ENCODE data around the gene MUC20.
"Not testable (repeated sequence)": the region's sequence is repeated elsewhere in the genome, so short reads cannot be mapped to it uniquely, and the experiment has no call there.

Gene MUC20

DNA sequence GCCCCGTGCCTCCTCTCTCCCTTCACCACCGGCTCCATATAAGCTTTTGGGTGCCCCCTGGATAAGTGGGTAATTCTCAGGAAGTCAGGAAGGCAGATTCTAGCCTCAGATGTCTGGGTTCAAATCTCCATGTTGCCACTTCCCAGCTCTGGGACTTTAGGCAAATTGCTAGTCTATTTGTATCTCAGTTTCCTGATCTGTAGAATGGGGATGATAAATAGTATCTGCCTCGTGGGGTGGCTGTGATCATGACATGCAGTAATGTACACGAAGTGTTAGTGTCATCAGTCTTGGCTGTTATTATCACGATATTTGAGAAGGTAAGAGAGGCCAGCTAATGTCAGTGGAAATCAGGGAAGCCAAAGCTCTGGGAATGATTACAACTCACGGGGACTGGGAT is 47.6 kb downstream of the MUC20 start:
- TF ChIP-seq, protein P1, sequence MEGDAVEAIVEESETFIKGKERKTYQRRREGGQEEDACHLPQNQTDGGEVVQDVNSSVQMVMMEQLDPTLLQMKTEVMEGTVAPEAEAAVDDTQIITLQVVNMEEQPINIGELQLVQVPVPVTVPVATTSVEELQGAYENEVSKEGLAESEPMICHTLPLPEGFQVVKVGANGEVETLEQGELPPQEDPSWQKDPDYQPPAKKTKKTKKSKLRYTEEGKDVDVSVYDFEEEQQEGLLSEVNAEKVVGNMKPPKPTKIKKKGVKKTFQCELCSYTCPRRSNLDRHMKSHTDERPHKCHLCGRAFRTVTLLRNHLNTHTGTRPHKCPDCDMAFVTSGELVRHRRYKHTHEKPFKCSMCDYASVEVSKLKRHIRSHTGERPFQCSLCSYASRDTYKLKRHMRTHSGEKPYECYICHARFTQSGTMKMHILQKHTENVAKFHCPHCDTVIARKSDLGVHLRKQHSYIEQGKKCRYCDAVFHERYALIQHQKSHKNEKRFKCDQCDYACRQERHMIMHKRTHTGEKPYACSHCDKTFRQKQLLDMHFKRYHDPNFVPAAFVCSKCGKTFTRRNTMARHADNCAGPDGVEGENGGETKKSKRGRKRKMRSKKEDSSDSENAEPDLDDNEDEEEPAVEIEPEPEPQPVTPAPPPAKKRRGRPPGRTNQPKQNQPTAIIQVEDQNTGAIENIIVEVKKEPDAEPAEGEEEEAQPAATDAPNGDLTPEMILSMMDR (IDR thresholded peaks at IDR 0.05; ENCODE audit: low read depth, low read length) = no peak
- DNase-seq (ENCODE audit: extremely low read depth, low read depth) = no peak

DNA sequence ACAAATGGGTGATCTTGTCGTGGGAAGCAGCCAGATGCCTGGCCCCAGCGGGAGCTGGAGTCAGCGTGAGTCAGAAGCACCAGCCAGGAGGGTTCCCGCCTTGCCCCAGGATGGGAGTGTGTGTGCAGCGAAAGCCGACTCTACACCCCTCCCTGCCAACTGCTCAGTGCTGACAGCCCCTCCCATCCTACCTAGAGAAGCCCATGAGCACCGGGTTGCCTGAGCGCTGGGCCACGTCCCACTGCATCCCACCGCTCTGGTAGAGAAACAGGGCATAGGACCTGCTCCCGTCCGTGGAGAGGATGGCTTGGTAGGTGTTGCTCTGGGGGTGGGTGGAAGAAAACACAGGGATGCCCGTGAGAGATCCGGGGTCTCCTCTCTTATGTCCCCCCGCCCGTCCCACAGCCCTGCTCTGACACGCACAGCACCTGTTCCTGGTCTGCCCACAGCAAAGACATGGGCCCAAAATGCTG is 48.1 kb downstream of the MUC20 start:
- DNase-seq (ENCODE audit: extremely low read depth, low read depth) = no peak
- TF ChIP-seq, protein P1 (IDR thresholded peaks at IDR 0.05; ENCODE audit: low read depth, low read length) = no peak

DNA sequence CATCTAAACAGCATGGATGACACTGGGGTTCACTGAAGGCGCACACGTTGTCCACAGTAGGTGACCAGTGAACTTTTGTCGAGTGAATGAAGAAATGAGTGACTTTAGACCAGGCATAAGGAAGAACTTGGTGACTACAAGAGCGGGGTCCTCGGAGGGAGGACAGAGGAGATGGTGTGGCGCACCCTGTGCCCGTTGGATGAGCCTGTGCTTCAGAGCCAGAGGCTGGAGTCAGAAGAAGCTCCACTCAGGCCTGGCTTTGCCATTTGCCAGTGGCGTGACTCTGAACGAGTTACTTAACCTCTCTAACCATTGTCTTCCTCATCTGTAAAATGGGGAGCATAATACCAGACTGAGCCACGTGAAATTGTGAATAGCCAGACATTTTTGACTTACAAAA is 48.8 kb downstream of the MUC20 start:
- TF ChIP-seq, protein P1 (IDR thresholded peaks at IDR 0.05; ENCODE audit: low read depth, low read length) = no peak
- no peak for DNase-seq (ENCODE audit: extremely low read depth, low read depth)

DNA sequence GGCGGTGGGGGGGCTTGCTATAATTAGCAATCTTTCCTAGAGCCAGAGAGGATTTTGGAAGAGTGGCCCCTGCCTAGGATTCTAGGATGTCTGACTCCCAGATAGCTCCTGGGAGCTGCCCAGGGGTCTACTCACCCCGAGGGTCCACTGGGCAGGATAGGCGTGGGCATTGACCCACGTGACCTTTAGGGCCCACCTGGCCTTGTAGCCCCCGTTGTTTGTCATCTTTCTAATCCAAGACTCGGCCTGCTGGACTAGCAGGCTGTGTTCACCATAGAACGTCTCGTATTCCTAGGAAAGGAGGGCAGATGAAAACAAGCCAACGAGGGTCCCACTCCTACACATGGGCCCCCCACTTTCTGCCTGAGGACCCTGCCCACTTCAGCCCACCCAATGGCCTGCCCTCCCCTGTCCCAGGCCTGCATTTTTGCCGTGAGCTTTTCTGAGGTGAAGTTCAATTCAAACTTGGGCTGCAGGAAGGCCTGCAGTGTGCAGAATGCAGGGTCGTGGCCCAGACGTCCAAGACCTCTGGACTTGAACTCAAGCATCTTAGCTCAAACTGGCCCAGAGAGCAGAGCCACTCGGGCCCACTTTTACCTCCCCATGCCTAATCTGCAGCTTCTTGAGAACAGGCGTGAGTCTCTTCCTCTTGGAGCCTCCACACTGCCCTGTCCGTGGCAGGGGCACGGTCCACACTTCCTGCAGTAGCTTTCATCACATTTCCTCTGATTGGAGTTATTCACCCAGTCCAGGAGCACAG is 49.5 kb downstream of the MUC20 start:
- TF ChIP-seq, protein P1 (IDR thresholded peaks at IDR 0.05; ENCODE audit: low read depth, low read length) = no peak

DNA sequence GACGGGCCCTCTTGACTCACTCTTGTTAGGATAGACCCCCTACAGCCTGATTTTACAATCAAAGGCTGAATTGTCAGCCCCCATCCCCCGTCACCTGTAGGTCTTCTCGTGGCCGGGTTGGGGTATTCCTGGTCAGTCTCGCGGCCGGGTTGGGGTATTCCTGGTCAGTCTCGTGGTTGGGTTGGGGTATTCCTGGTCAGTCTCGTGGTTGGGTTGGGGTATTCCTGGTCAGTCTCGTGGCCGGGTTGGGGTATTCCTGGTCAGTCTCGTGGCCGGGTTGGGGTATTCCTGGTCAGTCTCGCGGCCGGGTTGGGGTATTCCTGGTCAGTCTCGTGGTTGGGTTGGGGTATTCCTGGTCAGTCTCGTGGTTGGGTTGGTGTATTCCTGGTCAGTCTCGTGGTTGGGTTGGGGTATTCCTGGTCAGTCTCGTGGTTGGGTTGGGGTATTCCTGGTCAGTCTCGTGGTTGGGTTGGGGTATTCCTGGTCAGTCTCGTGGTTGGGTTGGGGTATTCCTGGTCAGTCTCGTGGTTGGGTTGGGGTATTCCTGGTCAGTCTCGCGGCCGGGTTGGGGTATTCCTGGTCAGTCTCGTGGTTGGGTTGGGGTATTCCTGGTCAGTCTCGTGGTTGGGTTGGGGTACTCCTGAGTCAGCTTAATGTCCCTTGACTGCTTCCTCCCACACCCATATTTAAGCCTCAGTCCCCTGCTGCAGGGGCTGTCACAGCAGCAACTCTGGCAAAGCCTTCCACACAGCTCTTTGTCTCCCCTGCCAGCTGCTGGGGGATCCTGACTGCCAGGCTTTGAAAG is 50.3 kb downstream of the MUC20 start:
- not testable (repeated sequence) for DNase-seq (ENCODE audit: extremely low read depth, low read depth)

More for the DNA sequence above, 49.5 kb downstream of the MUC20 start:
- no peak for DNase-seq (ENCODE audit: extremely low read depth, low read depth)

DNA sequence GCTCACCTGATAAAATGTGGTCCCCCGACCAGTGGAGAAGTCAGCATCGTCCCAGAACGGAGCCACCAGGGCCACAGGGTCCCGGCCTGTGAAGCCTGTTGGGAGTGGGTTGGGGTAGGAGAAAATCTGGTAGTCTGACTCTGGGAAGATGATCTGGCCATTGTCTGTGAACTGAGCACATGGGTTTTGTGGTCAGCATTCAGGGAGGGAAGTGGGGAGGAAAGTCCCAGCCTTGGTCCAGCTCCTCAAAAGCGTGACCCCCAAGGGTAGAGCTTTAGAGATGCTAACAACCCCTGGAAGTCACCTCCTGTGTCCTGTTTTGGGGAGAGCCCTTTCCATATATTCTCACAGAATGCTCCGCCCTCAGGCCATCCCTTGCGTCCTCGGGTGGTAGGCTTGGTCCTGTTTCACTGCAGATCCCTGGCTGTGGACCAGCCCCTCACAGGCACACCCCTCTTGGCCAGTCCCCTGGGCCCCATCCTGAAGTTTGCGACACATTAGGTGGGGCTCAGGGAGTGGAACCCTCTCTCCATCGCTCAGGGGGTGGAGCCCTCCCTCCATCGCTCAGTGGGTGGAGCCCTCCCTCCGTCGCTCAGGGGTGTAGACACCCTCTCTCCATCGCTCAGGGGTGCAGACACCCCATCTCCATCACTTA is 51.0 kb downstream of the MUC20 start:
- TF ChIP-seq, protein P1 (IDR thresholded peaks at IDR 0.05; ENCODE audit: low read depth, low read length) = no peak
- no peak for DNase-seq (ENCODE audit: extremely low read depth, low read depth)

DNA sequence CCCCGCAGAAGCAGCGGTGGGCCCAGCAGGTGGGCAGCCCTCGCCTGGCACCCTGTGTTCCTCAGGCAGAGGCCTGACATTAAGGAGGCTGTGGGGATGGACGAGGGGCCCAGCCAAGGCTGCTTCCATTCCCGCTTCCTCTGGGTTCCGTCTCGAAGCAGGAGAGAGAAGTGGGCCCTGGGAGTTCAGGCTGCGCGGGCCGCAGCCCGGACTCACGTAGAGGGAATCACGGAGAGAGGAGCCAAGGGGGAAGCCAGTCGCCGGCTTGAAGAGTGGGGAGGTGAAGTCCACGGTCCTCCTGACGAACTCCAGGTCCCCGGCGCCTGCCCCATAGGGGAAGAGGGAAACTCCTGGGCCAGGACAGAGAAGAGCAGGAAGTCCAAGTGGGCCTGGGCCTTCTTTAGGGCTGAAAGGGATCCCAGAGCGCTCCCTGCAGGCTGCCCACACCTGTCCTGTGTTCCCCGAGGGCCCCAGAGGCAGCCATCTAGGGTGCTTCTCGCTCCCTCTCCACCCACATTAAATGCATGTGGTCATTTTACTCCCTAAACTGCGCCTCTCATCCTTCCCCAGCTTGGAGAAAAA is 53.3 kb downstream of the MUC20 start:
- TF ChIP-seq, protein P1 (IDR thresholded peaks at IDR 0.05; ENCODE audit: low read depth, low read length) = no peak

More for the DNA sequence above, 53.3 kb downstream of the MUC20 start:
- DNase-seq (ENCODE audit: extremely low read depth, low read depth) = no peak

Measured in AG09319 (cell line).